Thyroid gland (tissue), 4 donors: ENCODE data around the gene IGF2BP3. TPM values are rescaled to one million over a fixed set of nuclear protein-coding genes. Genes with fewer than 3 reads are reported as not detected.

ENCODE experiments used
- DNase-seq, 2 donors: peaks; one replicate each; pipeline ENCODE4 v3.0.0-alpha.2; 2019
- H3K27ac ChIP-seq, 3 donors: fragments of 200-600 bp; sonication (generic); 1 replicate in 2 of 3; 2 replicates in 1 of 3; pipeline ENCODE4 v1.5.1; 2016 to 2019; ENCODE audit warnings: mild to moderate bottlenecking in 1 of 3, moderate library complexity in 1 of 3
- H3K27me3 ChIP-seq: fragments of 200-600 bp; sonication (generic); one replicate; pipeline ENCODE4 v1.5.1; 2019
- H3K36me3 ChIP-seq, 2 donors: fragments of 200-600 bp; sonication (generic); one replicate each; pipeline ENCODE4 v1.5.1; 2016 to 2019
- H3K4me1 ChIP-seq, 2 donors: fragments of 200-600 bp; sonication (generic); one replicate each; pipeline ENCODE4 v1.5.1; 2017 to 2019
- H3K4me3 ChIP-seq, 3 donors: fragments of 200-600 bp; sonication (generic); replicated peaks in 1 of 3; 1 replicate in 2 of 3; 2 replicates in 1 of 3; pipeline ENCODE4 v1.5.1; 2016; ENCODE audit warnings: mild to moderate bottlenecking in 1 of 3
- H3K9me3 ChIP-seq: fragments of 200-600 bp; sonication (generic); one replicate; pipeline ENCODE4 v1.5.1; 2017
- CTCF ChIP-seq, 6 experiments: fragments of 200-600 bp in 3 of 6; fragments of 450-650 bp in 3 of 6; sonication (generic) in 3 of 6; IDR thresholded peaks; one replicate each; pipeline ENCODE4 v1.5.1; 2016 to 2019; ENCODE audit warnings: antibody characterized with exemption in 6 of 6, mild to moderate bottlenecking in 2 of 6, inconsistent platforms in 1 of 6, moderate library complexity in 1 of 6
- POLR2A ChIP-seq, 2 donors: fragments of 450-650 bp; IDR thresholded peaks; one replicate each; pipeline ENCODE4 v1.6.1; 2017; ENCODE audit warnings: antibody characterized with exemption in 2 of 2, mild to moderate bottlenecking in 2 of 2, moderate library complexity in 1 of 2
- WGBS, 2 donors: methylation state at CpG; one replicate each; pipeline ENCODE4 v1.1.5; 2017; 5-methylcytosine and 5-hydroxymethylcytosine counted together
- intact Hi-C: fragments of 100-400 bp; cut with DNase I; formaldehyde crosslinking; loops from one replicate; pipeline ENCODE4 v1.15.1; 2023
- total RNA-seq, 4 donors: library from RNA; depleted of rRNA; stranded (reverse); fragments of >200 nt; gene quantifications; one replicate each; pipeline ENCODE4 v1.2.3, GENCODE V29; 2016

Gene IGF2BP3
- total RNA-seq, 4 donors from 2014 or later: 0.67 to 5.2 (median 3.4) TPM

- no peak for DNase-seq
- WGBS, 2 donors: 7 to 9% methylated on average over 15 of the region's 15 CpGs
- Histone ChIP-seq H3K9me3 (no peaks in the 10 kb centered on the region), H3K27me3 (peaks cover 66% of the 10 kb centered on the region), H3K4me1 (peaks cover 10 to 23% of the 10 kb centered on the region in 2 donors), H3K27ac (no peak overlapping the region), H3K4me3 (no peak overlapping the region), H3K36me3 (no peaks in the 10 kb centered on the region)
- TF ChIP-seq POLR2A (IDR thresholded peaks at IDR 0.05): no peak
- no peak for TF ChIP-seq CTCF (IDR thresholded peaks at IDR 0.05)
- intact Hi-C loops: no loop called here
Measured at GRCh38 chr7:23474829-23475575, 4.7 kb upstream of the IGF2BP3 start.

GRCh38 chr7:23474094-23474828 lies 4.0 kb upstream of the IGF2BP3 start:
- H3K27me3 ChIP-seq: peaks cover 70% of the 10 kb centered on the region
- 3 to 4% methylated on average over 27 to 31 of the region's 66 CpGs for WGBS, 2 donors
- H3K36me3 ChIP-seq: no peaks in the 10 kb centered on the region
- H3K4me3 ChIP-seq: no peak overlapping the region
- H3K9me3 ChIP-seq: no peaks in the 10 kb centered on the region
- no peak for DNase-seq
- intact Hi-C loops: no loop called here
- no peak overlapping the region for H3K27ac ChIP-seq
- no peak for TF ChIP-seq CTCF (IDR thresholded peaks at IDR 0.05)
- TF ChIP-seq POLR2A (IDR thresholded peaks at IDR 0.05): no peak
- peaks cover 10 to 30% of the 10 kb centered on the region in 2 donors for H3K4me1 ChIP-seq

- H3K4me1 ChIP-seq: peaks cover 15 to 34% of the 10 kb centered on the region in 2 donors
- 1 to 5% methylated on average over 12 to 14 of the region's 23 CpGs for WGBS, 2 donors
- intact Hi-C loops: no loop called here
- H3K4me3 ChIP-seq: no peak overlapping the region
- no peaks in the 10 kb centered on the region for H3K36me3 ChIP-seq
- TF ChIP-seq CTCF (IDR thresholded peaks at IDR 0.05): no peak
- TF ChIP-seq POLR2A (IDR thresholded peaks at IDR 0.05): no peak
- peaks cover 70% of the 10 kb centered on the region for H3K27me3 ChIP-seq
- no peak for DNase-seq
- H3K27ac ChIP-seq: no peak overlapping the region
- no peaks in the 10 kb centered on the region for H3K9me3 ChIP-seq
Measured at GRCh38 chr7:23473844-23474093, 3.5 kb upstream of the IGF2BP3 start.

- TF ChIP-seq CTCF (IDR thresholded peaks at IDR 0.05): no peak
- no peak for TF ChIP-seq POLR2A (IDR thresholded peaks at IDR 0.05)
- intact Hi-C loops: no loop called here
- Histone ChIP-seq H3K4me1 (peaks cover 21 to 40% of the 10 kb centered on the region in 2 donors), H3K36me3 (no peaks in the 10 kb centered on the region), H3K4me3 (no peak overlapping the region), H3K27ac (no peak overlapping the region), H3K9me3 (no peaks in the 10 kb centered on the region), H3K27me3 (peaks cover 75% of the 10 kb centered on the region)
- WGBS, 2 donors: 29 to 44% methylated on average over 10 to 16 of the region's 16 CpGs
- no peak for DNase-seq
Measured at GRCh38 chr7:23472956-23473843, 2.9 kb upstream of the IGF2BP3 start.
